CD4-positive, alpha-beta T cell treated with Interleukin-15 for 4 hours (primary cell): ENCODE data around the gene MACROD2.

ENCODE experiments used
- DNase-seq: peaks from one replicate; pipeline ENCODE4 v3.0.0-alpha.2; 2020; ENCODE audit warnings: low spot score

MACROD2 gene

DNA sequence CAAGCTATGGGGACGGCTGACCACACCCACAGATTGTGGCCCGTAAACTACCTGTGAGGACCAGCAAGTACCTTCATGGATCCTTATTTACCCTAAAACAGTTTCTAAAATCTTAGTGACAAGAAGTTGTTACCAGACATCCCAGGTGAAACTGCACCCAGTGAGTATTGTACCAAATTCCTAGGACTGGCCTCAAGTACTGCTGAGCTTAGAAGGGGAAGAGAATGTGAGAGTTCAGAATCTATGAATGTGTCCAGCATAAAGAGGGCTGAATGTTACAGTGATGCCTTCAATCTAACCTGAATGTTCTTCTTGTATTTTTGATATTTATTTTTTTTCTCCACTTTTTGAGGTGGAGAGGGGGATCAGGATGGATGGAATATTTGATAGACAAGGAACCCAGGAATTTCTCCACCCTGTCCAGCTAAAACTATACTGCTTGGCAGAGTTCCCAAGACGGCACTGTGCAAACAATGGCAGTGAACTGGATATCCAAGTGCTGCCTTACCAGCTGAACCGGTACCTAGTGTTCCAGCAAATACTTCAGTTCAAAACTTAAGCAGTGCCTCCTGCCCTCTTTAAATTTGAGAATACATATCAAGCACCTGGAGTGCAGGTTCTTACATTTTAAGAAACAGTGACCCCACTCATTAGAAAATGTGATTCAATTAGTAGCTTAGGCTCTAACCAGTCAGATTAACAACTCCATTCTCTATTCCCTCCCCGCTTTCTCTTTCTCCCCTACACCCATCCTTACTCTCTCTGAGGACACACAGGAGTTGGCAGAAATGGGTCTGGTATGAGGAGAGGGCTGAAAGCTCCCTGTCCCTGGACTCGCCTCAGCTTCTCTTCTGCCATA, 769.4 kb downstream of the MACROD2 start:
- DNase-seq, result no peak

GRCh38 chr20:14765370-14765701, 770.0 kb downstream of the MACROD2 start:
- no peak for DNase-seq

- no peak for DNase-seq
These were observed 778.2 kb downstream of the MACROD2 start for GRCh38 chr20:14773486-14773885.

DNA sequence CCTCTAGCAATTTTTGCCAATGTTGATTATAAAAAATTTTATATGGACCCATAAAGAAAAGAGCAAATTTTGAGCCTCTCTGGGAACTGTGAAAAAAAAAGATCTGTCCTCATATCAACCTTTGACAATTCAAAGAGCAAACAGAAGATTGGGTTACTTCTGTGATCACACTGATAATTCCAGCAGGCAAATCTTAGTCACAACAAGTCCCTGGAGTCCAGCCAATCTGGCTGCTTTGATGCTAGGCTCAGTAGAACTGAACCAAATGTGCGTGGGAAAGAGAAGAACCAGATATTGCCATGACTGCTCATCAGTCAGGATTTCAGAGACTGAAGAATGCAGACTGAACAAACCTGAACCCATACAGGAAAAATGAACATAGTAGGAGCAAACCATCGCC, 780.5 kb downstream of the MACROD2 start:
- no peak for DNase-seq

DNA sequence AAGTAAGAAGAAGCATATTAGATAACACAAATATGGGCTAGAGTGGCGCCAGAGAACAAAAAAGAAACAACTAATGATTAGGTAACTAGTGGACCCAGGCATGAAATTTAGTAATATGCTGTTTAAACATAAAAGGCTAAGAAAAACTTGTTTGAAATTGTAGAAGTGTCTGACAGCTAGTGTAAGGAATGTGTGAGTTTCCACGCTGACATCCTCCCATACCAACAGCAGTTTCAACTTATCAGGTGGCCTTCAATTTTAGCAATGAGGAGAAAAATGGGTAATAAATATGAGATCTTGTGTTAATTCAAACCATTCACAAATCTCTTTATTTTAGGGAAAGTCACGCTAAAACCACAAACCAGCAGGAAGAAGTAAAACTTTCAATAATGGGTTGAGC, 782.3 kb downstream of the MACROD2 start:
- no peak for DNase-seq

GRCh38 chr20:14778096-14778495, 782.8 kb downstream of the MACROD2 start:
- DNase-seq, result no peak

GRCh38 chr20:14778875-14779274, 783.6 kb downstream of the MACROD2 start:
- no peak for DNase-seq

DNA sequence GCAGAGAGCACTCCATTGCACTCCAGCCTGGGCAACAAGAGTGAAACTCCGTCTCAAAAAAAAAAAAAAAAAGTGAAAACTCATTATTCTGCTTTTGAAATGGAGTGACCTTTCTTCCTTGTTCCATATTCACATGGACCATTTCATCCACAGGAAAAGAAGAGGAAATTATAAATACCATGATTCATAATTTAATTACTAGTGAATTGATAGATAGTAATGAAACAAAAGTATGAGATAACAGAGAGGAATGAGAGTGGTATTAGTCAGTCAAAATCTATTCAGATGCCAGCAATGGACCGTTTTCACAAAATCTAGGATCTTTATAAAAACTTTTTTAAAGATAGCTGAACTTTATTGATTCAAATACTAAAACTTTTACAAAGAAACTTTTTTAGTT, 785.2 kb downstream of the MACROD2 start:
- DNase-seq, result no peak

DNA sequence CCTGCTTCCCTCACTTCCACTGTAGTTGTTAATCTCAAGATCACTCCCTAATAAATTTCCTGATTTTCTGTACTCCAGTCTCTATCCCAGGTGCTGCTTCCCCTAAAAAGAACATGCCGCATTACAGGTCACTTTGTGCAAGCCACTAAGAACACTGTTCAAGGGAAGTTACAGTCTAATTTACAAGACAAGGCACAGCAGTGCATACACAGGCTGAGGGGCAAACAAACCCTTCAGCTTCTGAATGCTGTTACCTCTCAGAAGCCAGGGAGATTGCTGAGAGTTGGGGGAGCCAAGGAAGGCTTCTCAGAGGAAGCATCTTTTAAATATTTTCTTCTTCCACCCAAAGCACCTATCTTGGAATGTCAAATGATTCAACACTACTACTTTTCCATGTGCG, 787.4 kb downstream of the MACROD2 start:
- no peak for DNase-seq

- no peak for DNase-seq
These were observed 788.5 kb downstream of the MACROD2 start for GRCh38 chr20:14783766-14784165.

- DNase-seq, result no peak
These were observed 789.9 kb downstream of the MACROD2 start for GRCh38 chr20:14785065-14785743.

- DNase-seq, result no peak
These were observed 794.9 kb downstream of the MACROD2 start for GRCh38 chr20:14790190-14790589.

GRCh38 chr20:14790771-14791620, 795.7 kb downstream of the MACROD2 start:
- no peak for DNase-seq

DNA sequence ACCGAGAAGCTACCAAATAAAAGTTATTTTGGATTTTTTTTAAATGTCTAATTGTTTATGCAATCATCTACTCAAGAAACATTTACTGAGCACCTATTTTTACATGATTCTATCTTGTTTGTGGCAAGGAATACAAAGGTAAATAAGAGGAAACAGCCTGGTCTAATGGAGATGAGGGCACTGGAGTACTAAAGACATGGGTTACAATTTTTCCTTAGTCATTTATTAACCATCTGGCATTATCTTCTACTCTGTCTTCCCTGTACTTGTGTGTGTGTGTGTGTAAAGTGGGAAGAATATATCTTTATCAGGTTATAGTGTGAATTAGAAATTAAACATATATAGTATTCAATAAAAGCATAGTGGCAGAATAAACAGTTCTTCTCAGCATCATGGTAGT, 797.6 kb downstream of the MACROD2 start:
- DNase-seq, result no peak

DNA sequence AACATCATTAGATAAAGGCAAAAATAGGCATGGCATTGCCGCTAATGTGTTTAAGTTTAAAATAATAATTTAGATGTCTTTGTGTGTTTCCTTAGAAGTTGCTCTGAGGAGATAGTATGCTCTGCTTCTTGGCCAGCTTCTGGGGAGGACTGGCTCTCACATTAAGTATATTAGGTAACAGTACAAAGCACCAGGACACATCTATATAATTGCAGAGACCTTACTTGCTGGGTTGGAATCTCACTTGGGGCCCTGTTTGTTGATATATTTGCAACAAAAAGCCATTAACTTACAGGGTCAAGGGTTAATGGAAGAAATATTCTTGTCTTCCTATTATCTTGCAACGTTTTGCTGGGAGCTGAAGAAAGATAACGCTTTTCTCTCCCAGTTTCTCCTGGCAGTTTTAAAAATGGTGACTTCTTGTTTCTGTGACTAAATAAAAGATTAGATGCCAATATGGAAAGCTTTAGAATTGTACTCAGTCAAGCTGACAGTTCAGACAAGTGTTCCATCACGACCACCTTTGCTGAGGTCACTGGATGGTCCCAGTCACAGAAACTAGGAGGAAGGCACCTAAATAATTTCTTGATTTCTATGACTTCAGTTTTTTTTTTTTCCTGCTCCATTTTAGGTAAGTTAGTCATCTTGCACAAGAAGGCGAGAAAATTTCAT, 804.4 kb downstream of the MACROD2 start:
- DNase-seq, result no peak

- no peak for DNase-seq
These were observed 805.5 kb downstream of the MACROD2 start for GRCh38 chr20:14800707-14801425.

GRCh38 chr20:14801591-14802325, 806.4 kb downstream of the MACROD2 start:
- DNase-seq, result no peak

DNA sequence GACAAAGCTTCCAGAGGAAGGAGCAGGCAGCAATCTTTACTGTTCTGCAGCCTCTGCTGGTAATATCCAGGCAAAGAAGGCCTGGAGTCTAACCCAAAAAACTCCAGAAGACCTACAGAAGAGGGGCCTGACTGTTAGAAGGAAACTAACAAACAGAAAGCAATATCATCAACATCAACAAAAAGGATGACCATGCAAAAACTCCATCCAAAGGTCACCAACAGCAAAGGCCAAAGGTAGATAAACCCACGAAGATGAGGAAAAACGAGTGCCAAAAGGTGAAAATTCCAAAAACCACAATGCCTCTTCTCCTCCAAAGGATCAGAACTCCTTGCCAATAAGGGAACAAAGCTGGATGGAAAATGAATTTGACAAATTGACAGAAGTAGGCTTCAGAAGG, 811.9 kb downstream of the MACROD2 start:
- no peak for DNase-seq

- DNase-seq, result no peak
These were observed 820.0 kb downstream of the MACROD2 start for GRCh38 chr20:14815340-14815739.

- DNase-seq, result no peak
These were observed 821.2 kb downstream of the MACROD2 start for GRCh38 chr20:14816471-14816870.

DNA sequence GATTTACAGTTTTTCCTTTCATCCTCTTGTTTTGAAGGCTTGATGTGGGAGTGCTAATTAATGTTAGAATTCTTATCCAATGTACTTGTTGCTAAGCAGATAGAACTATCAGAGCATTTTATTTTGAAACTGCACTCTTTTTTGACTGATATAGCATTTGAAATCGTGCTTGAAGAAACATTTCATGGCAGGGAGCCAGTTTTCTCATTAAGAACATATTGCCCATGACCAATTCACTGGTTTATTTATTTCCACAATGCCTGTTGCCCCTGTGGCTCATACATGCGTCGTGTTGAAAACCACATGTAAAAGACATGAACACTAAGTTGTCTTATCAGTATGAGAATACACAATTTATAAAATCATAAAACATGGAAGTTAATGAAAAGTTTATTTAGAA, 821.8 kb downstream of the MACROD2 start:
- DNase-seq, result no peak
